ENCODE data around the gene NDUFA7. TPM values are rescaled to one million over a fixed set of nuclear protein-coding genes. Genes with fewer than 3 reads are reported as not detected.

Gene NDUFA7
- total and polyA plus RNA-seq, 2 donors (not counting 1 experiment from before 2014, with no cell fraction given): 20.9 to 33.7 TPM

- no peaks in the 10 kb centered on the region for H3K9me3 ChIP-seq (ENCODE audit: control insufficient read depth, insufficient read depth, low read depth, low read length)
- H3K27ac ChIP-seq (ENCODE audit: insufficient read depth, low read length): peak within 1 kb of the TSS; percentile 61
- DNase-seq (ENCODE audit: low read depth in 2 of 2): peak; percentile 86 to 89
- peaks cover 7% of the 10 kb centered on the region for H3K36me3 ChIP-seq (ENCODE audit: control insufficient read depth, insufficient read depth, low read length)
- no peaks in the 10 kb centered on the region for H3K79me2 ChIP-seq (ENCODE audit: control insufficient read depth, insufficient read depth, low read length)
- no peaks in the 10 kb centered on the region for H4K20me1 ChIP-seq (ENCODE audit: control insufficient read depth, extremely low read depth, insufficient read depth, low read length)
- peak within 1 kb of the TSS; percentile 87 for H3K4me2 ChIP-seq (ENCODE audit: extremely low read depth, insufficient read depth, low read length)
- H3K4me1 ChIP-seq (ENCODE audit: control insufficient read depth, extremely low read depth, insufficient read depth, low read length): peaks cover 9% of the 10 kb centered on the region
- H3K4me3 ChIP-seq (replicated peaks in 1 of 4; ENCODE audit: control extremely low read depth in 1 of 4, insufficient read depth in 1 of 4, low read depth in 3 of 4, low read length in 4 of 4): peak within 1 kb of the TSS; percentile 27 to 65 (median 50)
- TF ChIP-seq CTCF (conservative IDR thresholded peaks at IDR 0.05 in 1 of 2, IDR thresholded peaks at IDR 0.05 in 1 of 2; ENCODE audit: low read depth in 1 of 2, low read length in 2 of 2) (no peak), EZH2 (IDR thresholded peaks at IDR 0.05; ENCODE audit: low read length, missing control alignments) (no peak)
- H2AFZ ChIP-seq (ENCODE audit: low read length): peak within 1 kb of the TSS; percentile 52
- H3K27me3 ChIP-seq (ENCODE audit: control insufficient read depth, insufficient read depth, low read length): no peaks in the 10 kb centered on the region
- peak within 1 kb of the TSS; percentile 65 for H3K9ac ChIP-seq (ENCODE audit: insufficient read depth, low read length)
These were observed 13.0 kb downstream of the NDUFA7 start, which contains the start of gene CD320 for GRCh38 chr19:8307965-8308866. TSS of gene CD320 (minus strand) at chr19:8308358. CDS start at chr19:8308290, 68 bp downstream.

GRCh38 chr19:8307400-8307964 lies 13.7 kb downstream of the NDUFA7 start:
- Histone ChIP-seq H3K27me3 (ENCODE audit: control insufficient read depth, insufficient read depth, low read length) (no peaks in the 10 kb centered on the region), H3K4me3 (replicated peaks in 1 of 4; ENCODE audit: control extremely low read depth in 1 of 4, insufficient read depth in 1 of 4, low read depth in 3 of 4, low read length in 4 of 4) (peak overlapping the region; percentile 27 to 65 (median 48)), H4K20me1 (ENCODE audit: control insufficient read depth, extremely low read depth, insufficient read depth, low read length) (no peaks in the 10 kb centered on the region), H3K79me2 (ENCODE audit: control insufficient read depth, insufficient read depth, low read length) (no peaks in the 10 kb centered on the region), H3K9ac (ENCODE audit: insufficient read depth, low read length) (peak overlapping the region; percentile 65), H3K27ac (ENCODE audit: insufficient read depth, low read length) (peak overlapping the region; percentile 61), H2AFZ (ENCODE audit: low read length) (peak overlapping the region; percentile 52), H3K4me1 (ENCODE audit: control insufficient read depth, extremely low read depth, insufficient read depth, low read length) (peaks cover 9% of the 10 kb centered on the region), H3K4me2 (ENCODE audit: extremely low read depth, insufficient read depth, low read length) (peak overlapping the region; percentile 87), H3K9me3 (ENCODE audit: control insufficient read depth, insufficient read depth, low read depth, low read length) (no peaks in the 10 kb centered on the region), H3K36me3 (ENCODE audit: control insufficient read depth, insufficient read depth, low read length) (peaks cover 7% of the 10 kb centered on the region)
- TF ChIP-seq CTCF (conservative IDR thresholded peaks at IDR 0.05 in 1 of 2, IDR thresholded peaks at IDR 0.05 in 1 of 2; ENCODE audit: low read depth in 1 of 2, low read length in 2 of 2) (no peak), EZH2 (IDR thresholded peaks at IDR 0.05; ENCODE audit: low read length, missing control alignments) (no peak)
- DNase-seq (ENCODE audit: low read depth in 2 of 2): no peak

Measured in fibroblast of lung (primary cell).